ENCODE measurements around the gene RSPH6A.

DNA sequence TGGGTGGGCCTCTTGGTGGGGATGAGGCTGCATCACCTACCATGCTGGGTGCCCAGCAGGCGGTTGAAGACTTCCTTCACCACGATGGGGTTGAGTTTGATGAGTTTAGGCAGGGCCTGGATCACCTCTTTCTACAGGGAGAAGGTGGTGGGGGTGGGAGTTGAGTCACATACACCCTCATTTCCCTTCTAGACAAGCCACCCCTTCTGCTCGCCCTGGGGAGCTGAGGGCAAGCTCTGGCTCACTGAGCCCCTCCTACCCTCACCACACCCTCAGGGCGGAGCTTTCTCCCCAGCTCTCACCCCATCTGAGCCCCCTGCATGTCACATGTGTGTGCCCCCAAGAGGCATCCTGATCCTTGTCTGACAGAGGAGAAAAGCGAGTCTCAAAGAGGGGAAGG, 7.6 kb upstream of the RSPH6A start:
- TF ChIP-seq POLR2A (IDR thresholded peaks at IDR 0.05; ENCODE audit: low read depth, low read length): no peak
- no peak for TF ChIP-seq POLR2AphosphoS5 (IDR thresholded peaks at IDR 0.05; ENCODE audit: low read depth, low read length)

Data from GM12892 (cell line).